ENCODE results near the gene TENM4. TPM values are rescaled to one million over a fixed set of nuclear protein-coding genes. Genes with fewer than 3 reads are reported as not detected.
"Not testable (repeated sequence)": the region's sequence is repeated elsewhere in the genome, so short reads cannot be mapped to it uniquely, and the experiment has no call there.

Gene TENM4
- total RNA-seq, 1 donor from 2014 or later = 112 TPM

- DNase-seq = not testable (repeated sequence)
Observed at GRCh38 chr11:78879094-78879980, 561.5 kb downstream of the TENM4 start.

GRCh38 chr11:78878631-78879030, 562.2 kb downstream of the TENM4 start:
- DNase-seq = no peak

GRCh38 chr11:78876676-78877075, 564.2 kb downstream of the TENM4 start:
- no peak for DNase-seq

- no peak for DNase-seq
Observed at GRCh38 chr11:78870655-78871054, 570.2 kb downstream of the TENM4 start.

GRCh38 chr11:78869293-78869692, 571.5 kb downstream of the TENM4 start:
- DNase-seq = no peak

- DNase-seq = no peak
Observed at GRCh38 chr11:78868563-78868962, 572.3 kb downstream of the TENM4 start.

GRCh38 chr11:78860720-78861422, 580.0 kb downstream of the TENM4 start:
- no peak for DNase-seq

GRCh38 chr11:78857688-78858087, 583.1 kb downstream of the TENM4 start:
- no peak for DNase-seq

GRCh38 chr11:78856211-78856610, 584.6 kb downstream of the TENM4 start:
- no peak for DNase-seq

GRCh38 chr11:78855116-78855515, 585.7 kb downstream of the TENM4 start:
- DNase-seq = no peak

GRCh38 chr11:78853521-78853920, 587.3 kb downstream of the TENM4 start:
- DNase-seq = no peak

- no peak for DNase-seq
Observed at GRCh38 chr11:78851878-78852586, 588.8 kb downstream of the TENM4 start.

GRCh38 chr11:78850078-78850477, 590.8 kb downstream of the TENM4 start:
- DNase-seq = no peak

- no peak for DNase-seq
Observed at GRCh38 chr11:78846269-78846668, 594.6 kb downstream of the TENM4 start.

GRCh38 chr11:78845496-78845895, 595.3 kb downstream of the TENM4 start:
- no peak for DNase-seq

- no peak for DNase-seq
Observed at GRCh38 chr11:78841456-78842060, 599.3 kb downstream of the TENM4 start.

GRCh38 chr11:78840623-78841022, 600.2 kb downstream of the TENM4 start:
- DNase-seq = no peak

- DNase-seq = no peak
Observed at GRCh38 chr11:78840200-78840599, 600.6 kb downstream of the TENM4 start.

GRCh38 chr11:78838417-78838816, 602.4 kb downstream of the TENM4 start:
- DNase-seq = no peak

- no peak for DNase-seq
Observed at GRCh38 chr11:78835646-78836045, 605.2 kb downstream of the TENM4 start.

GRCh38 chr11:78834886-78835285, 605.9 kb downstream of the TENM4 start:
- DNase-seq = no peak

- no peak for DNase-seq
Observed at GRCh38 chr11:78833237-78833636, 607.6 kb downstream of the TENM4 start.

Data from occipital lobe (tissue), 2 donors.